Thyroid gland (tissue), 4 donors: ENCODE measurements around the gene DUOX1. TPM values are rescaled to one million over a fixed set of nuclear protein-coding genes. Genes with fewer than 3 reads are reported as not detected.

ENCODE experiments used
- DNase-seq, 2 donors: peaks; one replicate each; pipeline ENCODE4 v3.0.0-alpha.2; 2019
- H3K27ac ChIP-seq, 3 donors: fragments of 200-600 bp; sonication (generic); 1 replicate in 2 of 3; 2 replicates in 1 of 3; pipeline ENCODE4 v1.5.1; 2016 to 2019; ENCODE audit warnings: mild to moderate bottlenecking in 1 of 3, moderate library complexity in 1 of 3
- H3K27me3 ChIP-seq: fragments of 200-600 bp; sonication (generic); one replicate; pipeline ENCODE4 v1.5.1; 2019
- H3K36me3 ChIP-seq, 2 donors: fragments of 200-600 bp; sonication (generic); one replicate each; pipeline ENCODE4 v1.5.1; 2016 to 2019
- H3K4me1 ChIP-seq, 2 donors: fragments of 200-600 bp; sonication (generic); one replicate each; pipeline ENCODE4 v1.5.1; 2017 to 2019
- H3K4me3 ChIP-seq, 3 donors: fragments of 200-600 bp; sonication (generic); replicated peaks in 1 of 3; 1 replicate in 2 of 3; 2 replicates in 1 of 3; pipeline ENCODE4 v1.5.1; 2016; ENCODE audit warnings: mild to moderate bottlenecking in 1 of 3
- H3K9me3 ChIP-seq: fragments of 200-600 bp; sonication (generic); one replicate; pipeline ENCODE4 v1.5.1; 2017
- CTCF ChIP-seq, 6 experiments: fragments of 200-600 bp in 3 of 6; fragments of 450-650 bp in 3 of 6; sonication (generic) in 3 of 6; IDR thresholded peaks; one replicate each; pipeline ENCODE4 v1.5.1; 2016 to 2019; ENCODE audit warnings: antibody characterized with exemption in 6 of 6, mild to moderate bottlenecking in 2 of 6, inconsistent platforms in 1 of 6, moderate library complexity in 1 of 6
- POLR2A ChIP-seq, 2 donors: fragments of 450-650 bp; IDR thresholded peaks; one replicate each; pipeline ENCODE4 v1.6.1; 2017; ENCODE audit warnings: antibody characterized with exemption in 2 of 2, mild to moderate bottlenecking in 2 of 2, moderate library complexity in 1 of 2
- WGBS, 2 donors: methylation state at CpG; one replicate each; pipeline ENCODE4 v1.1.5; 2017; 5-methylcytosine and 5-hydroxymethylcytosine counted together
- intact Hi-C: fragments of 100-400 bp; cut with DNase I; formaldehyde crosslinking; loops from one replicate; pipeline ENCODE4 v1.15.1; 2023
- total RNA-seq, 4 donors: library from RNA; depleted of rRNA; stranded (reverse); fragments of >200 nt; gene quantifications; one replicate each; pipeline ENCODE4 v1.2.3, GENCODE V29; 2016

Gene DUOX1
- total RNA-seq, 4 donors from 2014 or later: 132 to 313 (median 234) TPM

GRCh38 chr15:45179221-45179985, 49.6 kb downstream of the DUOX1 start:
- Histone ChIP-seq H3K27me3 (no peaks in the 10 kb centered on the region), H3K4me1 (peaks cover 14 to 16% of the 10 kb centered on the region in 2 donors), H3K36me3 (no peaks in the 10 kb centered on the region), H3K27ac (peak overlapping the region in 2 of 3 donors; percentile 19 to 48), H3K9me3 (no peaks in the 10 kb centered on the region), H3K4me3 (no peak overlapping the region)
- WGBS, 2 donors: 37 to 56% methylated on average over 8 to 11 of the region's 13 CpGs
- peak; percentile 31 to 65 (median 58) for TF ChIP-seq CTCF (IDR thresholded peaks at IDR 0.05)
- no peak for TF ChIP-seq POLR2A (IDR thresholded peaks at IDR 0.05)
- DNase-seq: peak; percentile 73 to 90
- intact Hi-C loops: no loop called here

GRCh38 chr15:45180201-45180600, 50.4 kb downstream of the DUOX1 start:
- no peak overlapping the region for H3K27ac ChIP-seq
- no peaks in the 10 kb centered on the region for H3K9me3 ChIP-seq
- peak in 1 of 2 donors; percentile 17 for DNase-seq
- peaks cover 14 to 16% of the 10 kb centered on the region in 2 donors for H3K4me1 ChIP-seq
- H3K27me3 ChIP-seq: no peaks in the 10 kb centered on the region
- H3K4me3 ChIP-seq: no peak overlapping the region
- 82 to 84% methylated on average over 7 of the region's 7 CpGs for WGBS, 2 donors
- H3K36me3 ChIP-seq: no peaks in the 10 kb centered on the region
- intact Hi-C loops: no loop called here
- TF ChIP-seq POLR2A (IDR thresholded peaks at IDR 0.05): no peak
- TF ChIP-seq CTCF (IDR thresholded peaks at IDR 0.05): no peak

GRCh38 chr15:45180648-45181436, 51.0 kb downstream of the DUOX1 start:
- no peak for DNase-seq
- no peaks in the 10 kb centered on the region for H3K9me3 ChIP-seq
- intact Hi-C loops: no loop called here
- no peaks in the 10 kb centered on the region for H3K27me3 ChIP-seq
- TF ChIP-seq CTCF (IDR thresholded peaks at IDR 0.05): no peak
- H3K27ac ChIP-seq: no peak overlapping the region
- WGBS, 2 donors: 92 to 96% methylated on average over 7 of the region's 8 CpGs
- H3K4me3 ChIP-seq: no peak overlapping the region
- H3K4me1 ChIP-seq: peaks cover 14 to 18% of the 10 kb centered on the region in 2 donors
- no peaks in the 10 kb centered on the region for H3K36me3 ChIP-seq

GRCh38 chr15:45181491-45182285, 51.9 kb downstream of the DUOX1 start:
- TF ChIP-seq CTCF (IDR thresholded peaks at IDR 0.05) (no peak), POLR2A (IDR thresholded peaks at IDR 0.05) (no peak)
- intact Hi-C loops: no loop called here
- WGBS, 2 donors: 82 to 85% methylated on average over 9 of the region's 9 CpGs

More at GRCh38 chr15:45181491-45182285, 51.9 kb downstream of the DUOX1 start:
- no peak overlapping the region for H3K4me3 ChIP-seq
- H3K27me3 ChIP-seq: no peaks in the 10 kb centered on the region
- H3K9me3 ChIP-seq: no peaks in the 10 kb centered on the region
- H3K36me3 ChIP-seq: no peaks in the 10 kb centered on the region
- no peak overlapping the region for H3K27ac ChIP-seq
- DNase-seq: no peak
- H3K4me1 ChIP-seq: peaks cover 14 to 24% of the 10 kb centered on the region in 2 donors
